IMR-90 (cell line): Measurements from ENCODE around the gene TMEM215. TPM values are rescaled to one million over a fixed set of nuclear protein-coding genes. Genes with fewer than 3 reads are reported as not detected.

ENCODE experiments used
- ATAC-seq: fragments of 200-7000 bp; cut with Tn5 transposase; 2 replicates; pipeline ENCODE4 v1.9.1; 2020; ENCODE audit warnings: low read depth, mild to moderate bottlenecking, moderate library complexity
- BruUV-seq: library from RNA; stranded (reverse); fragments of 400-500 nt; replicated peaks from 2 replicates; lab custom pipeline; 2021; lab: Mats Ljungman, UMichigan
- CTCF ChIA-PET: fragments of 300-600 bp; formaldehyde crosslinking; extraction: SDS; loops from one replicate; lab custom pipeline; 2021; ENCODE audit warnings: antibody characterized with exemption; lab: Yijun Ruan, JAX
- POLR2A ChIA-PET: fragments of 300-600 bp; sonication (Branson Sonifier 250); formaldehyde crosslinking; loops from one replicate; lab custom pipeline; 2022; ENCODE audit warnings: antibody characterized with exemption; ENCODE audit not compliant: unreplicated experiment; lab: Charles Lee
- DNase-seq: peaks from one replicate; pipeline ENCODE4 v3.0.0; 2013
- H2AFZ ChIP-seq: replicated peaks from 2 replicates; pipeline ENCODE3; 2013; ENCODE audit warnings: low read length, mild to moderate bottlenecking; ENCODE audit not compliant: poor library complexity
- H2AK5ac ChIP-seq: 2 replicates; pipeline ENCODE4 v1.6.1; 2013; ENCODE audit warnings: low read depth, low read length, inconsistent platforms
- H2AK9ac ChIP-seq: replicated peaks from 2 replicates; pipeline ENCODE3; 2013; ENCODE audit warnings: mild to moderate bottlenecking, low read depth, low read length, moderate library complexity; ENCODE audit not compliant: poor library complexity
- H2BK120ac ChIP-seq: 2 replicates; pipeline ENCODE4 v1.6.1; 2013; ENCODE audit warnings: low read depth, low read length, inconsistent platforms
- H2BK15ac ChIP-seq: 3 replicates; pipeline ENCODE4 v1.6.1; 2013; ENCODE audit warnings: low read depth, low read length, inconsistent platforms
- H2BK20ac ChIP-seq: 2 replicates; pipeline ENCODE4 v1.6.1; 2013; ENCODE audit warnings: low read depth, mild to moderate bottlenecking, inconsistent platforms, low read length, moderate library complexity
- H2BK5ac ChIP-seq: 2 replicates; pipeline ENCODE4 v1.6.1; 2013; ENCODE audit warnings: mild to moderate bottlenecking, low read depth, low read length, inconsistent platforms; ENCODE audit not compliant: poor library complexity, severe bottlenecking
- H3K14ac ChIP-seq: replicated peaks from 2 replicates; pipeline ENCODE4 v1.6.1; 2013; ENCODE audit warnings: low read depth, low read length, inconsistent platforms
- H3K18ac ChIP-seq: 2 replicates; pipeline ENCODE4 v1.6.1; 2013; ENCODE audit warnings: low read depth, low read length, control low read depth
- H3K23ac ChIP-seq: 2 replicates; pipeline ENCODE4 v1.6.1; 2013; ENCODE audit warnings: low read depth, low read length, inconsistent platforms
- H3K27ac ChIP-seq: 2 replicates; pipeline ENCODE4 v1.5.1; 2013; ENCODE audit warnings: mild to moderate bottlenecking, control low read depth, low read length; ENCODE audit not compliant: insufficient read depth
- H3K27me3 ChIP-seq: 2 replicates; pipeline ENCODE4 v1.6.1; 2013; ENCODE audit warnings: low read length; ENCODE audit not compliant: control insufficient read depth, insufficient read depth
- H3K36me3 ChIP-seq: 2 replicates; pipeline ENCODE4 v1.6.1; 2013; ENCODE audit warnings: low read length, mixed read lengths; ENCODE audit not compliant: control insufficient read depth, insufficient read depth
- H3K4ac ChIP-seq: 2 replicates; pipeline ENCODE4 v1.6.1; 2013; ENCODE audit warnings: low read depth, low read length, inconsistent platforms
- H3K4me1 ChIP-seq: 2 replicates; pipeline ENCODE4 v1.6.1; 2013; ENCODE audit warnings: low read length, mixed read lengths; ENCODE audit not compliant: control insufficient read depth, insufficient read depth
- H3K4me2 ChIP-seq: 2 replicates; pipeline ENCODE4 v1.6.1; 2013; ENCODE audit warnings: low read depth, mild to moderate bottlenecking, control low read depth, low read length, moderate library complexity
- H3K4me3 ChIP-seq: 2 replicates; pipeline ENCODE4 v1.5.1; 2013; ENCODE audit warnings: low read depth, mild to moderate bottlenecking, control low read depth, low read length, moderate library complexity; ENCODE audit not compliant: insufficient read depth
- H3K56ac ChIP-seq: 2 replicates; pipeline ENCODE4 v1.6.1; 2013; ENCODE audit warnings: low read length, inconsistent platforms; ENCODE audit not compliant: insufficient read depth; ENCODE audit errors: extremely low read depth
- H3K79me1 ChIP-seq, 2 experiments: 2 replicates each; pipeline ENCODE4 v1.6.1; 2013; ENCODE audit warnings: low read length in 2 of 2, inconsistent platforms in 1 of 2, low read depth in 1 of 2
- H3K9ac ChIP-seq: 2 replicates; pipeline ENCODE4 v1.6.1; 2013; ENCODE audit warnings: low read depth, low read length, control low read depth
- H3K9me1 ChIP-seq: 2 replicates; pipeline ENCODE4 v1.6.1; 2013; ENCODE audit warnings: low read length, inconsistent platforms; ENCODE audit not compliant: insufficient read depth
- H3K9me3 ChIP-seq: 2 replicates; pipeline ENCODE4 v1.6.1; 2013; ENCODE audit warnings: low read length; ENCODE audit not compliant: control insufficient read depth, insufficient read depth
- H4K20me1 ChIP-seq: 2 replicates; pipeline ENCODE4 v1.6.1; 2013; ENCODE audit warnings: low read length, inconsistent platforms; ENCODE audit not compliant: insufficient read depth
- H4K5ac ChIP-seq: 2 replicates; pipeline ENCODE4 v1.6.1; 2013; ENCODE audit warnings: mild to moderate bottlenecking, low read depth, low read length, control low read depth
- H4K8ac ChIP-seq, 2 experiments: 2 replicates each; pipeline ENCODE4 v1.6.1; 2013; ENCODE audit warnings: low read depth in 2 of 2, low read length in 2 of 2, control low read depth in 1 of 2, inconsistent platforms in 1 of 2
- H4K91ac ChIP-seq: 2 replicates; pipeline ENCODE4 v1.6.1; 2013; ENCODE audit warnings: low read depth, low read length, inconsistent platforms; ENCODE audit not compliant: insufficient read depth
- BHLHE40 ChIP-seq: fragments of 150-350 bp; IDR thresholded peaks from 2 replicates; pipeline ENCODE4 v1.6.1; 2016; ENCODE audit warnings: mild to moderate bottlenecking, low read depth, low read length
- CEBPB ChIP-seq: IDR thresholded peaks from 2 replicates; pipeline ENCODE4 v1.6.1; 2012; ENCODE audit warnings: low read depth, low read length, improper control_type of control experiment
- CHD1 ChIP-seq: IDR thresholded peaks from 2 replicates; pipeline ENCODE4 v1.6.1; 2012; ENCODE audit warnings: low read depth, low read length, improper control_type of control experiment
- CTCF ChIP-seq: conservative IDR thresholded peaks from 2 replicates; pipeline ENCODE4 v1.5.1; 2012; ENCODE audit warnings: mild to moderate bottlenecking, low read depth, low read length, improper control_type of control experiment
- ELK1 ChIP-seq: fragments of 150-350 bp; IDR thresholded peaks from 2 replicates; pipeline ENCODE4 v1.6.1; 2016; ENCODE audit warnings: low read depth, mild to moderate bottlenecking, low read length, moderate library complexity, borderline replicate concordance
- FOS ChIP-seq: fragments of 150-350 bp; IDR thresholded peaks from 2 replicates; pipeline ENCODE4 v1.6.1; 2016; ENCODE audit warnings: low read depth, low read length
- MAFK ChIP-seq: IDR thresholded peaks from 2 replicates; pipeline ENCODE4 v1.6.1; 2012; ENCODE audit warnings: low read depth, low read length, improper control_type of control experiment
- MAZ ChIP-seq: IDR thresholded peaks from 2 replicates; pipeline ENCODE4 v1.6.1; 2012; ENCODE audit warnings: low read depth, mild to moderate bottlenecking, low read length, improper control_type of control experiment, moderate library complexity, borderline replicate concordance
- MXI1 ChIP-seq: IDR thresholded peaks from 2 replicates; pipeline ENCODE4 v1.6.1; 2012; ENCODE audit warnings: low read depth, mild to moderate bottlenecking, low read length, moderate library complexity, borderline replicate concordance
- NFE2L2 ChIP-seq: fragments of 150-350 bp; IDR thresholded peaks from 2 replicates; pipeline ENCODE4 v1.6.1; 2016; ENCODE audit warnings: low read depth, mild to moderate bottlenecking, low read length
- POLR2A ChIP-seq: IDR thresholded peaks from 2 replicates; pipeline ENCODE4 v1.6.1; 2012; ENCODE audit warnings: mild to moderate bottlenecking, low read depth, low read length
- RAD21 ChIP-seq: IDR thresholded peaks from 2 replicates; pipeline ENCODE4 v1.6.1; 2012; ENCODE audit warnings: low read length, improper control_type of control experiment
- RCOR1 ChIP-seq: IDR thresholded peaks from 2 replicates; pipeline ENCODE4 v1.6.1; 2012; ENCODE audit warnings: mild to moderate bottlenecking, low read length, improper control_type of control experiment; ENCODE audit not compliant: insufficient replicate concordance
- RFX5 ChIP-seq: IDR thresholded peaks from 2 replicates; pipeline ENCODE4 v1.8.0; 2012; ENCODE audit warnings: low read depth, mild to moderate bottlenecking, low read length, moderate library complexity
- SMC3 ChIP-seq: fragments of 150-350 bp; IDR thresholded peaks from 2 replicates; pipeline ENCODE4 v1.6.1; 2016; ENCODE audit warnings: low read depth, mild to moderate bottlenecking, antibody characterized with exemption, low read length, moderate library complexity
- USF2 ChIP-seq: fragments of 150-350 bp; IDR thresholded peaks from 2 replicates; pipeline ENCODE4 v1.6.1; 2017; ENCODE audit warnings: mild to moderate bottlenecking, antibody characterized with exemption, low read length, low read depth
- WGBS, 2 experiments: methylation state at CpG; one replicate each; pipeline versions ENCODE4 v1.1.5 to v1.1.7; 2013; ENCODE audit warnings: missing lambda C conversion rate in 2 of 2; ENCODE audit not compliant: insufficient read length in 1 of 2; ENCODE audit errors: extremely low coverage in 2 of 2; 5-methylcytosine and 5-hydroxymethylcytosine counted together
- dilution Hi-C: fragments of 300-500 bp; cut with HindIII; formaldehyde crosslinking; loops from one replicate; pipeline ENCODE4 v1.14.3; 2018; ENCODE audit warnings: low sequenced_read_pairs; ENCODE audit not compliant: unreplicated experiment
- in situ Hi-C: fragments of 300-500 bp; cut with MboI; formaldehyde crosslinking; loops from 3 replicates; pipeline ENCODE4 v1.14.3; 2019; ENCODE audit warnings: low sequenced_read_pairs, inconsistent platforms, mixed read lengths
- intact Hi-C: fragments of 100-400 bp; cut with micrococcal nuclease; formaldehyde crosslinking; loops from 2 replicates; pipeline ENCODE4 v1.10.0; 2022
- polyA plus RNA-seq, 3 experiments: library from polyadenylated mRNA; depleted of rRNA; stranded (reverse); fragments of >200 nt; gene quantifications; 2 replicates each; pipeline ENCODE4 v1.2.3, GENCODE V29; 2012; ENCODE audit warnings: low replicate concordance in 1 of 3
- total RNA-seq: library from RNA; depleted of rRNA; stranded (reverse); fragments of >200 nt; gene quantifications from 2 replicates; pipeline ENCODE4 v1.2.3, GENCODE V29; 2012

TMEM215 gene
- total and polyA plus RNA-seq, 2 of the 4 experiments (the other 2 are of a cell fraction) = not detected

GRCh38 chr9:32801530-32801929 lies 18.2 kb downstream of the TMEM215 start:
- no peak overlapping the region for H2AK9ac ChIP-seq
- TF ChIP-seq NFE2L2 = no peak
- TF ChIP-seq CTCF = no peak
- TF ChIP-seq MAZ = no peak
- no peak for TF ChIP-seq MAFK
- TF ChIP-seq POLR2A = no peak
- TF ChIP-seq RFX5 = no peak
- TF ChIP-seq FOS = no peak
- no peak for TF ChIP-seq USF2
- no peak for TF ChIP-seq RAD21
- no peak for TF ChIP-seq BHLHE40
- no peak for TF ChIP-seq SMC3
- TF ChIP-seq RCOR1 = no peak
- TF ChIP-seq MXI1 = no peak
- TF ChIP-seq CEBPB = no peak
- TF ChIP-seq CHD1 = no peak
- TF ChIP-seq ELK1 = no peak
- dilution Hi-C loops (no loop called here), intact Hi-C loops (no loop called here), in situ Hi-C loops (no loop called here)
- H3K56ac ChIP-seq = no peak overlapping the region
- no peak overlapping the region for H2BK120ac ChIP-seq
- H3K4me3 ChIP-seq = no peak overlapping the region
- H4K91ac ChIP-seq = no peak overlapping the region
- H3K9me3 ChIP-seq = no peaks in the 10 kb centered on the region
- H3K14ac ChIP-seq = no peak overlapping the region
- H3K4ac ChIP-seq = no peak overlapping the region
- no peak overlapping the region for H2BK15ac ChIP-seq
- ChIA-PET POLR2A (no interaction called here), CTCF (no interaction called here)
- H3K36me3 ChIP-seq = no peaks in the 10 kb centered on the region
- no peak overlapping the region for H4K5ac ChIP-seq
- no peaks in the 10 kb centered on the region for H4K20me1 ChIP-seq
- no peaks in the 10 kb centered on the region for H3K27me3 ChIP-seq
- DNase-seq (no peak), ATAC-seq (no peak)
- no peak overlapping the region for H2AK5ac ChIP-seq
- H3K4me1 ChIP-seq = no peaks in the 10 kb centered on the region
- H3K18ac ChIP-seq = no peak overlapping the region
- H3K9ac ChIP-seq = no peak overlapping the region
- BruUV-seq = no TSS peak
- H3K27ac ChIP-seq = no peak overlapping the region
- no peak overlapping the region for H3K4me2 ChIP-seq
- H3K9me1 ChIP-seq = no peaks in the 10 kb centered on the region
- no peak overlapping the region for H2AFZ ChIP-seq
- H2BK5ac ChIP-seq = no peak overlapping the region
- no peak overlapping the region for H2BK20ac ChIP-seq
- WGBS, 2 experiments = no CpG with 5 or more reads among the region's 1 CpG
- no peak overlapping the region for H4K8ac ChIP-seq
- no peaks in the 10 kb centered on the region for H3K79me1 ChIP-seq
- H3K23ac ChIP-seq = no peak overlapping the region
